Inflammatory macrophage treated with lipopolysaccharide for 4 hours (primary cell): ENCODE data around the gene OR52A5.
"Not testable (repeated sequence)": the region's sequence is repeated elsewhere in the genome, so short reads cannot be mapped to it uniquely, and the experiment has no call there.

Experiments
- DNase-seq: peaks from one replicate; pipeline ENCODE4 v3.0.0-alpha.2; 2020

OR52A5 gene

DNA sequence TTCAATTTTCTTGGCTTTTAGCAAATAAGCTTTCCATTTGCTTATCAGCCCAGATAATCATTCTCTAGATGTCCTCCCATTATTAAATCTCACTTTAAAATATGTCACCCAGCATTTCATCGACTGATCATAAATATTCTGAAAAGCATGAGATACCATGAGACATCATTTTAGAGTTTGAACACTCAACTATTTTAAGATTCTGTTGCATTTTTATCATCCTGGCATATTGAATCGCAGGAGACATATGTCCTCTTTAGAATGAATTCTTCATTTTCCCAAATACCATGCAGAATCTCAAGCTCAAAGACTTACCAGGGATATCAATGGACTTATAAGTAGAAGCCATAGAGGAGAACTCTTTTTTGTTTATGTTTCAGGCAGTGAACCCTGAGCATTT, at the start of gene OR52A5:
OR52A5 (minus strand) TSS at position 361 of the 400 bp plus-strand sequence. CDS start 5,714 bp downstream, outside the sequence.
- DNase-seq, result no peak

DNA sequence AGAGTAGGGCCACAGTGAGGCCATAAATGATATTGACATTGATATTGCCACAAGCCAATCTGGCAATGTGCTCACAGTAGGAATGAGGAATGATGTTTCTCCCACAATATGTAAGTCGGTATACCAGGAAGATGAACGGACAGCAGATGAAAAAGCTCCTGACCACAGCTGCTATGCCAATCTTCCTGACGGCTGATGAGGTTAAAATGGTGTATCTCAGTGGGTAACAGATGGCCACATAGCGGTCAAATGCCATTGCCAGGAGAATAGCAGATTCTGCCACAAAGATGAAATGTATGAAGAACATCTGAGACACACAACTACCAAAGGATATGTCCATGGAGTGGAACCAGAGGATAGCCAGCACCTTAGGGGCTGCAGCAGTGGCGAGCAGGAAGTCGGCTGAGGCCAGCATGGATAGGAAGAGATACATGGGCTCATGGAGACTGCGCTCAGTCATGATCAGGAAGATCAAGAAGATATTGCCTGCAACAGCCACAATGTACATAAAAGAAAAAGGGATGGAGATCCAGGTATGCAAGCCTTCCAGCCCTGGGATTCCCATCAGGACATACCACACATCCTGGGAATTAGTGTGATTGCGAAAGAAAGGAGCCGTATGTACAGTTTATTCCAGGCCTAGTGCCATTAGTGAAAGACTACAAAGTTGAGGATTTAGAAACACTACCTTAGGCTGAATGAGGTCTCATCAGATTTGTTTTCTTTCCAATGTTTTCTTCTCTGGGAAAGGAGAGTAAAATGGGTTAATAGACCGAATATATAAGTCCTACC, 40.1 kb upstream of the OR52A5 start:
- no peak for DNase-seq

DNA sequence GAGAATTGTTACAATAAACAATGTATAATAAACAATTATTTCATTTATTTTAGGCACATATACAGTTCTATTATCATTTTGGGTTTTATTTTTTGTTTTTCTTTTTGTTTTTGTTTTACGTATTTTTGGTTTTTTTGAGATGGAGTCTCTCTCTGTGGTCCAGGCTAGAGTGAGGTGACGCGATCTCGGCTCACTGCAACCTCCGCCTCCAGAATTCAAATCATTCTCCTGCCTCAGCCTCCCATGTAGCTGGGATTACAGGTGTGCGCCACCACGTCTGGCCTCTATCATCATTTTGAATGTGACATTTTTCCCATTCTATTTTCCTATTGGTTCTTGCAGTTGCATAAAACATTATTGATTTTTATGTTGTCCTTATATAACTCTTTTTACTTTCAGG, 36.8 kb upstream of the OR52A5 start:
- no peak for DNase-seq

DNA sequence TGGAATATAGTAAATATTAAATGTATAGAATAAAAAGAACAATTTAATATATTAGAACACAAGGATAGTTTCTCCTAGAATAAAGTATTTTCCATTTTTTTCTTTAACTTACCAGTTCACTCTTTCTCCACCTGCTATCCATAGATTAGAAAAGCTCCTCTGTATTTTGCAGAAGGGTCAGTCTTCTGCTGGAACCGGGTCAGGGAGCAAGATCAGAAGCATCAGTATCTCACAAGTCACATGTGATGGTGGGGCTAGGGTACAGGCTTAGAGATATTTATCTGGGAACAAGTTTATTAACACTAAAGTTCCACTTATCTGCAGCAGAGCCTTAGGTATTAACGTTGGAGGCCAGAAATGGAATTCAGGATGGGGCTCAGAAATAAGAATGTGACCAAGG, 33.7 kb upstream of the OR52A5 start:
- DNase-seq, result no peak

DNA sequence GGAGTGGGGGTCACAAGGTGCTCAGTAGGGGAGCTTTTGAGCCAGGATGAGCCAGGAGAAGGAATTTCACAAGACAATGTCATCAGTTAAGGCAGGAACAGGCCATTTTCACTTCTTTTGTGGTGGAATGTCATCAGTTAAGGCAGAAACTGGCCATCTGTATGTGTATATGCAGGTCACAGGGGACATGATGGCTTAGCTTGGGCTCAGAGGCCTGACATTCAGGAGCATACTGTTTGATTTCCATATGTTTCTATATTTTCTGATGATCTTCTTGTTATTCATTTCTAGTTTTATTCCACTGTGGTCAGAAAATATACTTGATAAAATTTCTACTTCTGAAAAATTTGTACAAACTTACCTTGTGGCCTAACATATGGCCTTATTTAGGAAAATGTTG, 27.7 kb upstream of the OR52A5 start:
- not testable (repeated sequence) for DNase-seq

DNA sequence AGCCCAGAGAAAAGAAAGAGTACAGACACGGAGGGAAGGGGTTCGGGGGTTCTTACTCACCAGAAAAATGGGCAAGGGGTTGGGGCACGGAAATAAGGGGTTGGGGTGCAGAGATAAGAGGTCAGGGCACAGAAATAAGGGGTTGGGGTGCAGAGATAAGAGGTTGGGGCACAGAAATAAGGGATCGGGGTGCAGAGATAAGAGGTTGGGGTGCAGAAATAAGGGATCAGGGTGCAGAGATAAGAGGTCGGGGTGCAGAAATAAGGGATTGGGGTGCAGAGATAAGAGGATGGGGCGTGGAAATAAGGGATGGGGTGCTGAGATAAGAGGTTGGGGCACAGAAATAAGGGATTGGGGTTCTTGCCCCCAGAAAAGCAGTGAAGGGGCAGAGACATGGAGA, 26.7 kb upstream of the OR52A5 start:
- not testable (repeated sequence) for DNase-seq

DNA sequence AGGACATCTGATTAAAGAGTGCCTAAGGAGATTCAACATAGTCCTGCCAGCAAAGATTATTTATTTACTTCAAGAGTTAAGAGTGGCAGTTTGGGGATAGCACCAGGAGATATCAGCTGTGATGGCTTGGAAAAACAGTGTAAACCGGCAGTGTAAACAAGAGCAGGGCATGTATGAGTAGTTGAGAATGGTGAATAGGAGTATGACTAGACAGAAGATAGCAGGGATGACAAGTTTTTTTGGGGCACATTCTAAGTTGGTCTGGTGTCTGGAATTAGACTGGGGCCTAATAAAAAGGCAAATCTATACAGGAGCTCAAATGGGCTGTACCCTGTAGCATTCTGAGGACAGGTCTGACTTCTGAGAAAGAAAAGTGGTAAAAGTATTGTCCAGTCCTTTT, 22.9 kb upstream of the OR52A5 start:
- DNase-seq, result not testable (repeated sequence)

DNA sequence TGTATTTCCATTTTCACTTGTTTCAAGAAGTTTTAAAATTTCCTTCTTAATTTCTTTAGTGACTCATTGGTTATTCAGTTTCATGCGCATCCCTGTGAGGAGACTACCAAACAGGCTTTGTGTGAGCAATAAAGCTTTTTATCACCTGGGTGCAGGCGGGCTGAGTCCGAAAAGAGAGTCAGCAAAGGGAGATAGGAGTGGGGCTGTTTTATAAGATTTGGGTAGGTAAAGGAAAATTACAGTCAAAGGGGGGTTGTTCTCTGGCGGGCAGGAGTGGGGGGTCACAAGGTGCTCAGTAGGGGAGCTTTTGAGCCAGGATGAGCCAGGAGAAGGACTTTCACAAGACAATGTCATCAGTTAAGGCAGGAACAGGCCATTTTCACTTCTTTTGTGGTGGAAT, 22.1 kb upstream of the OR52A5 start:
- DNase-seq, result not testable (repeated sequence)

DNA sequence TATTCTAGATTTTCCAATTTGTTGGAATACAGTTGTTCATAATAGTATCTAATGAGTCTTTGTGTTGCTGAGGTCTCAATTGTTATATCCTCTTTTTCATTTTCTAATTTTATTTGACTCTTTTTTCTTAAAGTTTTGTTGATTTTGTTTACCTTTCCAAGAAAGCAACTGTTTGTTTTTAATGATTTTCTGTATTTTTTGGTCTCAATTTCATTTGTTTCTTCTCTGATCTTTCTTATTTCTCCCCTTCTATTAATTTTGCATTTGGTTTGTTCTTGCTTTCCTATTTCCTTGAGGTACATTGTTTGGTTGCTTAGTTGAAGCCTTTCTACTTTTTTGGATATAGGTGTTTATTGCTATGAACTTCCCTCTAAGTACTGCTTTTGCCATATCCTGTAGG, 21.6 kb upstream of the OR52A5 start:
- DNase-seq, result no peak

DNA sequence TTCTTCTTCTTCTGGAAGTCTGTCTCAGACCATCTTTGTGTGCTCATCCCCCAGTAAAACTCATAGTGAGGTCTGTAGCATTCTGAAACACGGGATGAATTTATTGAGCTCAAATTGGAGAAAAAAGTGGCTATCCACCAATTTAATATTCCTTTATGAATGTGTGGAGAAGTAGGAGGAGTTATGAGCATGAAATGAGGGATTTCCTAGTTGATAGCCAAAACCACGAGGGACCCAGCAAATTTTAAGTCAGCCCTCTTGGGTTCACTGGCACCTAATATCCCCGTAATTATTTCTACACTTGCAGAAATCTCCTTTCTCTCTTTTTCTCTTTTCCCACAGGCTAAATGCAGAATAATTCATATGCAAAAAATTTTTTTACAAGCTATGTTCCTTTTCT, 16.5 kb upstream of the OR52A5 start, which contains the start of gene OR52A1:
OR52A1 (minus strand) TSS at position 101 of the 400 bp plus-strand sequence. CDS start 2,388 bp downstream, outside the sequence.
- no peak for DNase-seq

DNA sequence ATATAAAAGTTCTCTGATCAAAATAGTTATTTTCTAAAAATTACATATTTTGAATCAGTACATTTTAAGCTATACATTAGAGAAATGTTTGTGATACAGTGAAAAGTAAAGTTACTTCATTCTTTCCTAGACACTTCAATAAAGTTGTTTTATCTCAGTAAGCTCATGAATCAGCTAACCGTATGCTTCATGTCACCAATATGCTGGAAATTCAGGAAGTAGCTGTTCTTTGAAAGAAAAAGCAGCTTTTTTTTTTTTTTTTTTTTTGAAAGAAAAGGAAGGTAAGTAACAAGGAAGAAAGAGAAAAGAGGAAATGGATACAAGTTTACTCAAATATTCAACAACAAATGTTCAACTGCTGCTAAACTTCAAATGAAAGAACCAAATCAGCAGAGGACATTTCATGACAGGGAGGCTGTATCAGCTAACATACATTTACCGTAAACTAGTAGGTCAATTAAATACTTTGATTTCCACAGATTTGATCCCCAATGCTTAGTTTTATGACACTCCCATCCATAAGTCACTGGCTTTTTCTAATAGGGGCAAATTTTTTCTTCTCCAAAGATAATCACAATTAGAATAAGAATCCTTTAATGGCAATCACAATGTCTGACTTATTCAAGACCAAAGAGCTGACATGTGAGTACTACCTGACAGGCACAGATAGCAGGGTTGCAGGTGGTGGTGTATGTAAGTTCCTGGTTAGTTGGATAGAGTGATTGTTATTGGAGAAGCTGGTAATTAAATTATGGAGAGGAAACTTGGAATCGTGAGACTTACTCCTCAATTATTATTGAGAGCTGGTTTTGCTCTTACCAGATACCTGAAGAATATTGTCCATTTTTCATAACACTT, 15.6 kb upstream of the OR52A5 start:
- peak; percentile 13 for DNase-seq

DNA sequence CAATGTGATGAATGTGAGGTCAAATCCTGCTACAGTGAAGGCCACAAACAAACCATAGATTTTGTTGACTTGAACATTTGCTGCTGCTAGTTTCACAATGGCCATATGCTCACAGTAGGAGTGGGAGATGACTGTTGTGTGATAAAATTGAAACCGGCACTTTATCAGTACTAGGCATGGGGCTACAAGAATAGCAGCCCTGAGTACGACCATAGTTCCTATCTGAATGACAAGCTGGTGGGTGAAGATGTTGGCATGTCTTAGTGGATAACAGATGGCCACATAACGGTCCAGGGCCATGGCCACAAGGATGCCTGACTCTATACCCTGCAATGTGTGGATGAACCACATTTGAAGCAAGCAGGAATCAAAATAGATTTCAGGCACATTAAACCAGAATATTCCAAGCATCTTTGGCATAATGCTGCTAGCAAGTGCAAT, 13.6 kb upstream of the OR52A5 start:
- DNase-seq, result no peak

DNA sequence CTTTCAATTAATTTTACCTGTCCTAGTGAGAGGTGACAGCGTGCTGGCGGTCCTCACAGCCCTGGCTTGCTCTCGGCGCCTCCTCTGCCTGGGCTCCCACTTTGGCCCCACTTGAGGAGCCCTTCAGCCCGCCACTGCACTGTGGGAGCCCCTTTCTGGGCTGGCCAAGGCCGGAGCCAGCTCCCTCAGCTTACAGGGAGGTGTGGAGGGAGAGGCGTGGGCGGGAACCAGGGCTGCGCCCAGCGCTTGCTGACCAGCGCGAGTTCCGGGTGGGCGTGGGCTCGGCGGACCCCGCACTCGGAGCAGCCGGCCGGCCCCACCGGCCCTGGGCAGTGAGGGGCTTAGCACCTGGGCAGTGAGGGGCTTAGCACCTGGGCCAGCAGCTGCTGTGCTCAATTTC, 6.0 kb upstream of the OR52A5 start:
- DNase-seq, result not testable (repeated sequence)

DNA sequence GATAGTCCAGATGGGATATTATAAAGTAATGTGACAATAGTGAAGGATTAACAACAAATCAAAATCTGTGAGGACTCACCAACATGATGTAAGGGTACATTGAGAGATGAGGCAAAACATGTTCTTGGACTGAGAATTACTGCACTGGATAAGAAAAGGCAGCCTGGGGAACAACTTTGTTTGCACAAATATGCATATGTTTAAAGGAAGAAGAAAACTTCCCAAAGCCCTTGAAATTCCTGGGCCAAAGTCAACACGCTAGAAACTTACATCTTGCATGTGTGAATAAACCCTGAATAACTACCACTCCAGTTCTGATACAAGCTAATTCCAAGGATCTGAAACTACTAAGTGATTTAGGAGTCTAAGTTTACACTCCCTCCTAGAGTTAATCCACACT, 1.1 kb downstream of the OR52A5 start:
- no peak for DNase-seq

DNA sequence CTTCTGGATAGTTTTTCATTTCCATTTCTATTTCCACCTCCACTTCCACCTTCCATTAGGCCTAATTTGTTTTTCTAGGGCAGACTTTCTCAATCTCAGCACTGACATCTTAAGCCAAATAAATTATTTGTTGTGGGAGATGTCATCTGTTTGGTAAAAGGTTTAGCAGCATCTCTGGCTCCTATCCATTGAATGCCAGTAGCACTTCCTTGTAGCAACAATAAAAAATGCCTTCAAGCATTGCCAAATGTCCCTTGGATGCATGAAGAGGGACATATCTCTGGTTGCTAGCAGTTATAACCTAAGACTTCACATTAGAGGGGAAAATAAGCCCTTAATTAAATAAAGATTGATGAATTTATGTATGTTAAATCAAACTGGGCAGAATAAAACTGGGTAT, 1.9 kb downstream of the OR52A5 start:
- no peak for DNase-seq

DNA sequence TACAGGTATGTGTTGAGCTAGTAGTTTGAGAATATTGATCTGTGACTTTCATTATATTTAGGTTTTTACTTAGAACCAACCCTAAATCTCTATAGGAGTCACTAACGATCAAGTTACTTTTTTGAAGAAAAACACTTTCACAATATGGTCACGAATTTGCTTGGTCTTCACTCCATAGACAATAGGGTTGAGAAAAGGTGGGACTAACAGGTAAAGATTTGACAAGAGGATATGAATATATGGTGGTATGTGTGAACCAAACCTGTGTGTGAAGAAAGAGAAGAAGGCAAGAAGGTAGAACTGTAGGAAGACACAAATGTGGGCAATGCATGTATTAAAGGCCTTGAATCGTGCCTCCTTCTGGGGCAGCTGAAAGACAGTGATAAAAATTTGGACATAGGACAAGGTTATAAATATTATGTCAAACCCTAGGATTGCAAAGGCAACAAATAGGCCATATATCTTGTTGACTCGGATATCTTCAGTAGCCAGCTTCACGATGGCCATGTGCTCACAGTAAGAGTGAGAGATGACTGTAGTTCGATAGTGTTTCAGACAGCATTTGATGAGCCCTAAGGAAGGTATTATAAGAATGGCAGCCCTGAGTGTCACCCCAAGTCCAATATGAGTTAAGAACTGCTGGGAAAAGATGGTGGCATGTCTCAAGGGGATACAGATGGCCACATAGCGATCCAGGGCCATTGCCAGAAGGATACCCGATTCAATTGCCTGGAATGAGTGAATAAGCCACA, 6.4 kb downstream of the OR52A5 start:
- no peak for DNase-seq

DNA sequence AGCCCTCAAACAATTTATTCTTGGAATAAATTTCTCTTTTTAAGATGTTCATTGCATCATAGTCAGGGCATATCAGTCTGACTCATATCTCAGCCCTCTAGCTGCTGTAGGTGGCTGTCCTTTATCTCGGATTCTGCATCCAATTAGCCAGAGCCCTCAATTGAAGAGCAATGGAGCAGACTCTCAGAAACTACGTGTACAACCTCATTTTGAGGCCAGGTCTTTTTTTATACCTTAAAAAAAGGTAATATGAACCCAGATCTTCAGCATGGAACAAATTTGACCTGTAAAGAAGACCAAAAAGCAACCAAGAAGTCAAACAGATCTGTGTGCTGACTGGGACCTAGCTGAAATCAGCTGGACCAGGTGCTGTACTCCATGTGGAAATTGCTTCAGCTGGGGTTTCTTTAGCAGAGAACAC, 8.7 kb downstream of the OR52A5 start:
- DNase-seq, result no peak

DNA sequence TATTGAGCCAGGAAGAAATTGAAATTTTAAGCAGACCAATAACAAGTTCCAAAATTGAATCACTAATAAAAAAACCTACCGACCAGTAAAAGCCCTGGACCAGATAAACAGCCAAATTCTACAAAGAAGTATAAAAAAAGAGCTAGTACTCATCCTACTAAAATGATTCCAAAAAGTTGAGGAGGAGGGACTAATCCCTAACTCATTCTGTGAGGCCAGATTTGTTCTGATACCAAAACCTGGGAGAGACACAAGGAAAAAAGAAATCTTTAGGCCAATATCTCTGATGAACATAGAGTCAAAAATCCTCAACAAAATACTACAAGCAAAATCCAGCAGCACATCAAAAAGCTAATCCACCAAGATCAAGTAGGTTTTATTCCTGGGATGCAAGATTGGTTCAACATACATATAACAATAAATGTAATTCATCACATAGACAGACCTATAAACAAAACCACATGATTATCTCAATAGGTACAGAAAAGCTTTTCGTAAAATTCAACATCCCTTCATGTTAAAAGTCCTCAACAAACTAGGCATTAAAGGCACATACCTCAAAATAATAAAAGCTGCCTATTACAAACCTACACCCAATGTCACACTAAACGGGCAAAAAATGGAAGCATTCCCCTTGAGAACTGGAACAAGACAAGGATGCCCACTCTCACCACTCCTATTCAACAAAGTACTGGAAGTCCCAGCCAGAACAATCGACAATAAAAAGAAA, 13.1 kb downstream of the OR52A5 start:
- no peak for DNase-seq

DNA sequence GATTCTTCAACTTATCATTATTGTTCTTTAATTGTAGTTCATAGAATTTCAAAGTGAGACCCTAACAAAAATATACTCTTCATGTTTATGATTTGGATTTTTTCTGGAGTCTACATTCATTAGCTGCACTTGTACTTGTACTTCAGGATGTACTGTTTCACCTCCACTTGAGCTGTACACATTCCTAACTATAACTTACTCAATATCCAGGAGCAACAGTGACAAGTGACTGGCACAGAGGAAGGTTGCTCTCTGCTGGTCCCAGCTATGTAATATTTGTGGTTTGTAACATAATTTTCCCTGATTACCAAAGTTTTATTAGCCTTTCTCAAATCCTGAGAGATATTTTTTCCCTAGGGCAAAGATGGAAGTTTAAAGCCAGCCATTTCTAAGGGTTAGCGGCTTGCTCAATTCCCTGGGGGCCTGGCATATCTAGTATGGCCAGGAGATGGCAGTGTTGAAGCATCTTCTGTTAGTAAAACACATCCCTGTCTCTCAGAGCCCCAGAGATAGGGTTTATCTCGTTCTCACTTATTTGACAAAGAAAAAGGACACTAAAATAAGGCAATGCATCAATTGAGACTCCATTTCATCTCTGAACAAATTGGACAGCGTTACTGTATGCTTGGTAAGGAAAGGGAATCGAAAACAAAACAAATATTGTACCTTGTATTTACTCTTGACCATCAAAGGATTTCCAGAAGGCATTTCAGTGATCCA, 14.2 kb downstream of the OR52A5 start:
- peak; percentile 51 for DNase-seq

DNA sequence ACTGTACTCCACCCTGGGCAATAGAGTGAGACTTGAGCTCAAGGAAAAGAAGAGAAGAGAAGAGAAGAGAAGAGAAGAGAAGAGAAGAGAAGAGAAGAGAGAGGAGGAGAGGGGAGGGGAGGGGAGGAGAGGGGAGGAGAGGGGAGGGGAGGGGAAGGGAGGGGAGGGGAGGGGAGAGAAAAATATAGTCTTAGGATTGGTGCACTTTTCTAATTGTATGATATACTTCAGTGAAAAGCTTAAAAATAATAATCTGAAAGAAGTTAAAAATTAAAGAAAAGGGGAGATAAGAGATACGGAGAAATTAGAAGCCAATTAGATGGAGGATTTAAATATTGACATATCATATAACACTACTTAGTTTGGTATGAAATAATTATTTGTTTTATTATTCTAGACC, 19.3 kb downstream of the OR52A5 start:
- DNase-seq, result no peak

DNA sequence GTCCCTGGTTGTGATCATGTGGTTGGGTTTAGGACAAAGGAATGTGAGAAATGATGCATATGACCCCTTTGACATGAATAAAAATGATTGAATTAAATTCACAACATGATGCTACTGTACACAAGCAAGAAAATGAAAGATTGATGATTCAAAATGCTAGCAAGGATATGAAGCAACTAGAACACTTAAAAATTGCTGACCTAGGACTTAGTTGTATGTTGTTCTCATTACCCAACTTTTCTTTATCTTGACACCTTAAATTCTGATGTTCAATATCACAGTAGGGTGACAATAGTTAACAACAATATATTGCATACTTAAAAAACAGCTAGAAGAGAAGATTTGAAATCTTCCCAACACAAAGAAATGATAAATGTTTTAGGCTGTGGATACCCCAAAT, 20.6 kb downstream of the OR52A5 start:
- DNase-seq, result no peak

DNA sequence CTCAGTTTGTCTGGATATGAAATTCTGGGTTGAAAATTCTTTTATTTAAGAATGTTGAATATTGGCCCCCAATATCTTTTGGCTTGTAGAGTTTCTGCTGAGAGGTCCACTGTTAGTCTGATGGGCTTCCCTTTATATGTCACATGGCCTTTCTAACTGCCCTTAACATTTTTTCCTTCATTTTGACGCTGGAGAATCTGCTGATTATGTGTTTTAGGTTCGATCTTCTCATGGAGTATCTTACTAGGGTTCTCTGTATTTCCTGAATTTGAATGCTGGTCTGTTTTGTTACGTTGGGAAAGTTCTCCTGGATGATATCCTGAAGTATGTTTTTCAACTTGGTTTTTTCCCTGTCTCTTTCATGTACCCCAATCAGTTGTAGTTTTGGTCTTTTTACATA, 22.8 kb downstream of the OR52A5 start:
- no peak for DNase-seq
